Measurements from ENCODE around the gene MAML3.

DNA sequence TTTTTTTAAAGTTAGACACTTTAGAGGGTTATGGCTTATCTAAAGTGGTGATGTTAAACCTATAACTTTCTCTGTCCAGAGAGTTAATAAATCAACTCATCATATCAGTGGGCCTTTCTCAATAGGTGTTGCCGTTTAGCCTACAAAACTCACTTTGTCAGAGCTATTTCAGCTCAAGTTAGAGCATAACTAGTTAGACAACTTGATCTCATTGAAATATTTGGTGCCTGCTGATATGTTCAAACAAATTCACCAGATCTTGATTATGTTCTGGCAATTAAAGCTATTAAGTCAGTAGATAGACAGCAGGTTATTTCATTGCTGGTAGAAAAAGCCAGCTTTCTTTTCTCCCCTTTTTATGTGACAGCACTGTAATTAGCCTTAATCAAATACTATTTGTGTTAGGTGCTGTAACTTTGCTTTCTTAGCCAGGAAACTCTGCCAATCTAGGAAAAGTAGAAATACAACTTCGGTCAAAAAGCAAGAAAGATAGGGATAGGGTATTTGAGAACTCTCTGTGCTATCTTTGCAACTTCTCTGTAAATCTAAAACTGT lies 191.8 kb downstream of the MAML3 start:
- TF ChIP-seq, protein P1, sequence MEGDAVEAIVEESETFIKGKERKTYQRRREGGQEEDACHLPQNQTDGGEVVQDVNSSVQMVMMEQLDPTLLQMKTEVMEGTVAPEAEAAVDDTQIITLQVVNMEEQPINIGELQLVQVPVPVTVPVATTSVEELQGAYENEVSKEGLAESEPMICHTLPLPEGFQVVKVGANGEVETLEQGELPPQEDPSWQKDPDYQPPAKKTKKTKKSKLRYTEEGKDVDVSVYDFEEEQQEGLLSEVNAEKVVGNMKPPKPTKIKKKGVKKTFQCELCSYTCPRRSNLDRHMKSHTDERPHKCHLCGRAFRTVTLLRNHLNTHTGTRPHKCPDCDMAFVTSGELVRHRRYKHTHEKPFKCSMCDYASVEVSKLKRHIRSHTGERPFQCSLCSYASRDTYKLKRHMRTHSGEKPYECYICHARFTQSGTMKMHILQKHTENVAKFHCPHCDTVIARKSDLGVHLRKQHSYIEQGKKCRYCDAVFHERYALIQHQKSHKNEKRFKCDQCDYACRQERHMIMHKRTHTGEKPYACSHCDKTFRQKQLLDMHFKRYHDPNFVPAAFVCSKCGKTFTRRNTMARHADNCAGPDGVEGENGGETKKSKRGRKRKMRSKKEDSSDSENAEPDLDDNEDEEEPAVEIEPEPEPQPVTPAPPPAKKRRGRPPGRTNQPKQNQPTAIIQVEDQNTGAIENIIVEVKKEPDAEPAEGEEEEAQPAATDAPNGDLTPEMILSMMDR (IDR thresholded peaks at IDR 0.05) = no peak
- TF ChIP-seq POLR2A (IDR thresholded peaks at IDR 0.05) = no peak

Measured in uterus (tissue), 2 donors.